Stimulated activated memory B cell treated with anti-CD40 and anti-IgM and Interleukin-4, amounts not matched to agents 10 μg/mL and 1 μg/mL and 100 μg/mL, for 72 hours (primary cell): ENCODE data around the gene PEX11A.

Experiments
- ATAC-seq: fragments of 150-1000 bp; cut with Tn5 transposase; 2 replicates; pipeline ENCODE4 v1.10.0; 2021
- H3K27ac Mint-ChIP-seq: one replicate; pipeline ENCODE4 v1.8.0; 2022; ENCODE audit warnings: mild to moderate bottlenecking, mixed read lengths
- H3K27me3 Mint-ChIP-seq: one replicate; pipeline ENCODE4 v1.8.0; 2022; ENCODE audit warnings: mixed read lengths
- H3K36me3 Mint-ChIP-seq: one replicate; pipeline ENCODE4 v1.8.0; 2022; ENCODE audit warnings: mixed read lengths
- H3K4me1 Mint-ChIP-seq: one replicate; pipeline ENCODE4 v1.8.0; 2022; ENCODE audit warnings: mixed read lengths
- H3K4me3 Mint-ChIP-seq: one replicate; pipeline ENCODE4 v1.8.0; 2022; ENCODE audit warnings: mild to moderate bottlenecking, moderate library complexity, mixed read lengths
- H3K9me3 Mint-ChIP-seq: one replicate; pipeline ENCODE4 v1.8.0; 2022; ENCODE audit warnings: mixed read lengths

Gene PEX11A, protein sequence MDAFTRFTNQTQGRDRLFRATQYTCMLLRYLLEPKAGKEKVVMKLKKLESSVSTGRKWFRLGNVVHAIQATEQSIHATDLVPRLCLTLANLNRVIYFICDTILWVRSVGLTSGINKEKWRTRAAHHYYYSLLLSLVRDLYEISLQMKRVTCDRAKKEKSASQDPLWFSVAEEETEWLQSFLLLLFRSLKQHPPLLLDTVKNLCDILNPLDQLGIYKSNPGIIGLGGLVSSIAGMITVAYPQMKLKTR

DNA sequence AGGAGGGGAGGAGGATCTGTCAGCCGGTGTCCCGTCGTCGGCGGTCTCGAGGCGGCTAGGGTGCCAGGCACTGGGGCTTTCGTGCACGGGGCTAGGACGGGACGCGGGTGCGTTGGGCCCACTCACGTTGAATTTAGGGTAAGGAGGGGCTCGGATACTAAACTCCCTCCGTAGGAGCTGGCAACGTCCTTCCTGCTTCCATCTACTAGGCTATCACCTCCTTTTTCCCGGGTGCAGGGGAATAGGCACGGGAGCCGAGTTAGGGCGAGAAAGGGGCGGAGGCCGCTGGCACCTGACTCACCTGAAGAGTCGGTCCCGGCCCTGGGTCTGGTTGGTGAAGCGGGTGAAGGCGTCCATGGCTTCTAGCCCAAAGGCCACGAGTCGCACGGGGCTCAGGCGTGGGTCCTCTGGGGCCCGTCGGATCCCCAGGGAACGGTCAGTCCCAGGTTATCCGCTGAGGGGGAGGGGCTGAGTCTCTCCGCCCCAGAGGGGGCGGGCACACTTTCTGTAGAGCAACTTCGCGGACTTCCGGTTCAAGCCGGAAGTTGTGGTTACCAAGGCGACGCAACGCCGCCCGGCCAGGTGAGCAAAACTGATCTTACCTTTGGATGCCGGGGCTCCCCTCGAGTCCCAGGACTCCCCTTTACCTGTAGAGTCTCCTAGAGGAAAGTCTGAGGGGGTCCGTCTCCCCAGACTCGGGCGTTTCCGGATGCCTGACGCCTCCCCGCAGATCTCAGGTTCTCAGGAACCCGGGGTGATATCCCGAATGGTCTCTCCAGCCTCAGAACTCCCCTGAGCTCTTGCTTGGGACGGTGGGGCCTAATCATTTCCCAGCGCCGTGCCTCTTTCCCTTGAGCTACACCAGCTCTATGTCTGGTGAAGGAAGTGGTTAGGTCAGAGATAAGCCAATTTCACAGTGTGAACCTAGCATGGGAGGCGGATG, at the start of gene PEX11A, which contains the start of gene WDR93:
Gene PEX11A, minus strand, starts transcription at position 479 of the 943 bp plus-strand sequence. Its CDS starts 122 bp downstream, at position 357.
Gene WDR93, plus strand, starts transcription at position 536 of the 943 bp plus-strand sequence. CDS start 10,936 bp downstream, outside the sequence.
- peak; percentile 95 for ATAC-seq
- peaks cover 2% of the 10 kb centered on the region for H3K9me3 Mint-ChIP-seq
- H3K4me1 Mint-ChIP-seq, result peaks cover 13% of the 10 kb centered on the region
- peaks cover 2% of the 10 kb centered on the region for H3K36me3 Mint-ChIP-seq
- peak within 1 kb of the TSS; percentile 85 for H3K4me3 Mint-ChIP-seq
- H3K27me3 Mint-ChIP-seq, result no peaks in the 10 kb centered on the region
- peak within 1 kb of the TSS; percentile 78 for H3K27ac Mint-ChIP-seq

DNA sequence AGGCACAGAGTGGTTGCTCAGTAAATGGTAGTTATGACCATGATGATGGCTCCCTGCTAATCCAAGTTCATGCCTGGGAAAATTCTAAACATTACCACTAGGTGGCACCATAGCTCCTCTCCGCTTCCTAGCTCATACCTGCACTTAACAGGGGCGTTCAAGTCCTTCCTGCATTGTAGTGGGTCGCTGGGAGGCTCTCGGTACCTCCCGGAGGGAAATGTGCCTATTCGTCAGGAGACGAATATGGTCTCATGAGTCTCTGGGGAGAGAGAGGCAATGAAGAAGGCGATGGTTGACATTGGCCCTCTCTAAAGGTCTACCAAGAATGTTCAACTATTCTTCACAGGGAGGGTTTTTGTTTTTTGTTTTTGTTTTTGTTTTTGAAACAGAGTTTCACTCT, 49.6 kb upstream of the PEX11A start:
- no peaks in the 10 kb centered on the region for H3K36me3 Mint-ChIP-seq
- no peaks in the 10 kb centered on the region for H3K9me3 Mint-ChIP-seq
- H3K4me3 Mint-ChIP-seq, result peak overlapping the region; percentile 35
- H3K4me1 Mint-ChIP-seq, result peaks cover 4% of the 10 kb centered on the region
- no peak overlapping the region for H3K27ac Mint-ChIP-seq
- ATAC-seq, result peak; percentile 76
- peaks cover 29% of the 10 kb centered on the region for H3K27me3 Mint-ChIP-seq

DNA sequence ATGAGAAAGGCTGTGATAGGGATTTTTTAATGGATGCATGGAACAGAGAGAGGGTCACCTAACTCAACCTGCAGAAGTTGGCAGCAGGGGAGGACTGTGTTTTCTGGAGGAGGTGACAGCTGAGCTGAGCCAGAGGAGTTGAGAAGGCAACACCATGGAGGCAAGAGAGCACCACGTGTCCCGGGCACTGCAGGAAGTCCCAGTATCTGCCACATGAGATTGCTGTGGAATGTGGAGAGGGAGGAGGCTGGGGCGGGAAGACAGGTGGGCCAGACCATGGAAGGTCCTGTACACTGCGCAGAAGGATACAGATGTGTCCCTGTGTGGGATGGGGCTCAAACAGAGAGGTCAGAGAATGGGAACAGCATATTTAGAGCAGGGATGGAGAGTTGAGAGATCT, 45.2 kb upstream of the PEX11A start:
- H3K27ac Mint-ChIP-seq, result no peak overlapping the region
- H3K36me3 Mint-ChIP-seq, result no peaks in the 10 kb centered on the region
- H3K27me3 Mint-ChIP-seq, result peaks cover 46% of the 10 kb centered on the region
- peaks cover 4% of the 10 kb centered on the region for H3K4me1 Mint-ChIP-seq
- no peaks in the 10 kb centered on the region for H3K9me3 Mint-ChIP-seq
- no peak for ATAC-seq
- H3K4me3 Mint-ChIP-seq, result no peak overlapping the region

DNA sequence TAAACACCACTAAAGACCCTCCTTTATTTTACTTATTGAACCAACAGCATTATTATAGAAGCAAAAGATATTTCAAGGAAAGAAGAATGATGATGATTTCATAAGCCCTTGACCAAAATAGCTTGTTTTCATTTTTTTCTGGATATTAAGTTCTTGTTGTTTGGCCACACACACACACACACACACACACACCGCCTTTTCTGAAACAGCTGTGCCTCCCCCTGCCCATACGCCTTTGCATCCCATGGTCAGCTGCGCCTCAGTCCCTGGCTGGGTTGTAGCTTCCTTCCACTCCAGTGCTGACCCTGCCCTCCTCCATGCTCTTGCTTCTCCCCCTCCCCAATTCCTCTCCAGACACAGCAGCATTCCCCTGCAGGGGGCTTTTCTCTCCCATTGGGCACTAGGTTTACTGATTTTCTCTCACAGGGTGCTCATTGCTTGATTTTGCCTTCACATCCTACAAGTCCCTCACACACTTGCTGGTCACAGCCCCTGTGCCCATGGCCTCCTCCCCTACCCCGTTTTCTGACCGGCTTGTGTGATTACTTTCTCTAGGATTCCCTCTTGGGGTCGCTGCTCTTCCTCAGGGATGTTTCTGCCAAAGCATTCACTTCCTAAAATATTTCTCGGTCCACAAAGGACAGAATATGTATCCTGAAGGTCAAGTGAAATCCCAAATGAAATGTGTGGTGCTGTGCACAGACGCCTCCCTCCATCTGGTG, 42.1 kb upstream of the PEX11A start:
- Mint-ChIP-seq H3K9me3 (no peaks in the 10 kb centered on the region), H3K4me1 (no peaks in the 10 kb centered on the region), H3K4me3 (no peak overlapping the region), H3K27ac (no peak overlapping the region), H3K36me3 (no peaks in the 10 kb centered on the region), H3K27me3 (peaks cover 41% of the 10 kb centered on the region)
- no peak for ATAC-seq

DNA sequence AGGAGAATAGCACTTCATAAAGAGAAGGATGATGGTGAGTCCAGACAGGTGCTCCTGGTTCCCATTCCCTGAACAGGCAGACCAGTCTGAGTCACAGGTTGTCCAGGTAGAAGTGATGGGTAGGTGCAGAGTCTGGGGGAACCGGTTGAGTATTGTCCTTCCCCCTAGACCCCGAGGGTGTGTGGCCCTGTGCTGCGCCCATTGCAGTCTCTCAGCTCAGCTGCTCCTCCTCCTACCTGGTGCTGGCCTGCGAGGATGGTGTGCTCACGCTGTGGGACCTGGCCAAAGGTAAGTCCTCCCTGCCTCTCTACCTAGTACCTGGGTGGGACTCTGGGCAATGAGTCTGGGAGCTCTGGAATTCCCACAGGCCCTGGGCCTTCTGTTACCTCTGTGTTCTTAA, 40.7 kb upstream of the PEX11A start:
- H3K27me3 Mint-ChIP-seq, result peaks cover 28% of the 10 kb centered on the region
- H3K9me3 Mint-ChIP-seq, result no peaks in the 10 kb centered on the region
- no peak overlapping the region for H3K27ac Mint-ChIP-seq
- H3K4me1 Mint-ChIP-seq, result no peaks in the 10 kb centered on the region
- H3K36me3 Mint-ChIP-seq, result no peaks in the 10 kb centered on the region
- no peak overlapping the region for H3K4me3 Mint-ChIP-seq
- ATAC-seq, result no peak

DNA sequence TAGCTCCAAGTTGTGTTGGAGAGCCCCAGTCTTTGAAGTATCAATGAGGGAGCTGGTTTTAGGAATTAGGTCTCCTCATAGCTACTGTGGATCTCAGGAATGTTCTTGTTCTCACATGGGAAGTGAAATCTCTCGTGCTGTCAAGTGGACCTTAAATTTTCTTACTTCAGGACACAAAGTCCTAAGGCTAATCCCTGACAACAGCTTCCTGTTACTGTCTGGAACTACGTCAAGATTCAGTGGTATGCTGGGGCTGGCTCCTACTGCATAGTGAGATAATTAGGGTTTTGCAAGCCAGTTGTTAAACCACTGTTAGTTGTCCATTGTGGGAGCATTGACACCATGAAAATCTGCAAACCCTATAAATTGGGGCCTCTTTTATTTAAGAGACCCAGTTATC, 37.7 kb upstream of the PEX11A start:
- Mint-ChIP-seq H3K36me3 (no peaks in the 10 kb centered on the region), H3K9me3 (no peaks in the 10 kb centered on the region), H3K27ac (no peak overlapping the region), H3K4me1 (no peaks in the 10 kb centered on the region), H3K27me3 (no peaks in the 10 kb centered on the region), H3K4me3 (no peak overlapping the region)
- no peak for ATAC-seq

DNA sequence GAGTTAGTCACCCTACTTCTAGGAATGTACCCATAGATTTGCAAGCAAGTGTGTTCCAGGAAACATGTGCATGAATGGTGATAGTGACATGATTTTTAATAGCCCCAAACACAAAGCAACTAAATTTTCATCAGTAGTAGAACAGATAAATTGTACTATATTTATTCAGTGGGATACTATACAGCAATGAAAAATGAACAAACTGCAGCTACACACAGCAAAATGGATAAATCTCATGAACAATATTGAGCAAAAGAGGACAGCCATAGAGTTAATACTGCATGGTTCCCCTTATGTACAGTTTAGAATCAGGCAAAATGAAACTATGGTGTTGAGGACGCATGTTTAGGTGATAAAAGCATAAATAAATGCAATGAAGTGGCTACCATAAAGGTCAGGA, 34.5 kb upstream of the PEX11A start:
- Mint-ChIP-seq H3K36me3 (no peaks in the 10 kb centered on the region), H3K4me3 (no peak overlapping the region), H3K27ac (no peak overlapping the region), H3K27me3 (peaks cover 27% of the 10 kb centered on the region), H3K9me3 (peaks cover 4% of the 10 kb centered on the region), H3K4me1 (no peaks in the 10 kb centered on the region)
- ATAC-seq, result no peak

DNA sequence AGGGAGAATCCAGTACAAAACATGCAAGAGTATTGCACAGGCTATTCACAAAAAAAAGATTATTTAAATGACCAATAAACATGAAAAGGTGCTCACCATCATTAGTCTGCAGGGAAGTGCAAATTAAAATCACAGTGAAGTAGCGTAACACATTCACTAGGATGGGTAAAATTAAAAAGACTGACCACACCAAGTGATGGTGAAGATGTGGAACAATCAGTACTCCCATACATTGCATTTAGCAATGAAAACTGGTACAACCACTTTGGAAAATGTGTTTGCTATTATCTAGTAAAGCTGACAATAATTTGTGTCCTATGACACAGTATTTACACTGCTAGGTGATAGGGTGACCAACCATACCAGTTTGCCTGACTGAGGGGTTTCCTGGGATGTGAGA, 34.1 kb upstream of the PEX11A start:
- ATAC-seq, result no peak
- peaks cover 31% of the 10 kb centered on the region for H3K27me3 Mint-ChIP-seq
- no peaks in the 10 kb centered on the region for H3K36me3 Mint-ChIP-seq
- peaks cover 4% of the 10 kb centered on the region for H3K9me3 Mint-ChIP-seq
- H3K4me1 Mint-ChIP-seq, result no peaks in the 10 kb centered on the region
- H3K27ac Mint-ChIP-seq, result no peak overlapping the region
- no peak overlapping the region for H3K4me3 Mint-ChIP-seq

DNA sequence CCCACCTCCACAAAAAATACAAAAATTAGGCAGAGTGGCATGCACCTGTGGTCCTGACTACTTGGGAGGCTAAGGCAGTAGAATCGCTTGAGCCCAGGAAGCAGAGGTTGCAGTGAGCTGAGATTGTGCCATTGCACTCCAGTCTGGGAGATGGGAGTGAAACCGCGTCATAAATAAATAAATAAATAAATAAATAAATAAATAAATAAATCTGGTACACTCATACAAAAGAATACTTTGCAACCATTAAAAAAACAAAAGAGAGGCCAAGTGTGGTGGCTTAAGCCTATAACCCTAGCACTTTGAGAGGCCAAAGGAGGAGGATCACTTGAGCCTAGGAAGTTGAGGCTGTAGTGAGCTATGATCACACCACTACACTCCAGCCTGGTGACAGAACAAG, 32.5 kb upstream of the PEX11A start:
- Mint-ChIP-seq H3K4me3 (no peak overlapping the region), H3K36me3 (no peaks in the 10 kb centered on the region), H3K9me3 (peaks cover 4% of the 10 kb centered on the region), H3K4me1 (no peaks in the 10 kb centered on the region), H3K27ac (no peak overlapping the region), H3K27me3 (peaks cover 38% of the 10 kb centered on the region)
- ATAC-seq, result no peak

DNA sequence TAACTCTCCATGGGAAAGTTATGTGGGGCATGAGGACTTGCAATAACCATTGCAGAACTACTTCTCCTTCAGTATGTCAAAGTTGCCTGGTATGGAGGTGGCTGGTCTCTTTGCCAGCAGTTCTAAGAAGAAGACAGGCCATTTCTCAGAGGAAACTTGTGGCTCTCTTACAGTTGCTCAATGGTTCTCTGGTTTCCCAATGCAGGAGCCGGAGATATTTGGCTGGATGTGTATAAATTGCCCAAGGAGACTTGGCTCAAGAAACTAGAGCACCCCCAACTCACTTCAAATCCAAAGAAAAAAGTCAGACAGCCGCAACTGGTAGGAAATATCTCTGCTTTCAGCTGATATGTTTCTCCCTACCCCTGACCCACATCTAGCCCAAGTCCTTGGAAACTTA, 24.2 kb upstream of the PEX11A start:
- no peak for ATAC-seq
- peaks cover 9% of the 10 kb centered on the region for H3K27me3 Mint-ChIP-seq
- no peaks in the 10 kb centered on the region for H3K36me3 Mint-ChIP-seq
- no peak overlapping the region for H3K27ac Mint-ChIP-seq
- no peaks in the 10 kb centered on the region for H3K9me3 Mint-ChIP-seq
- no peaks in the 10 kb centered on the region for H3K4me1 Mint-ChIP-seq
- H3K4me3 Mint-ChIP-seq, result no peak overlapping the region

DNA sequence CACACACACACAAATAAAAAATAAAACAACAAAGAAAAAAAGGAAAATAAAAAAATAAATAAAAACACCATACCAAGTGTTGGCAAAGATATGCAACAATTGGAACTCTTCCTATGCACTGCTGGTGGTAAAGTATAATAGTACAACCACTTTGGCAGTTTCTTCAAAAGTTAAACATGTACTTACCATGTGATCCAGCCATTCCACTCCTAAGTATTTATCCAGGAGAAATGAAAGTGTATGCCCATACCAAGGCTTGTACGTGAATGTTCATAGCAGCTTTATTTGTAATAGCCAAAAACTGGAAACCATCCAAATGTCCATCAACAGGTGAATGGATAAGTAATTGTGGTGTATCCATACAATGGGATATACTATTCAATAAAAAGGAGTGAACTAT, 17.0 kb upstream of the PEX11A start:
- H3K27me3 Mint-ChIP-seq, result peaks cover 42% of the 10 kb centered on the region
- no peaks in the 10 kb centered on the region for H3K36me3 Mint-ChIP-seq
- H3K4me1 Mint-ChIP-seq, result no peaks in the 10 kb centered on the region
- no peak overlapping the region for H3K27ac Mint-ChIP-seq
- H3K9me3 Mint-ChIP-seq, result no peaks in the 10 kb centered on the region
- no peak for ATAC-seq
- H3K4me3 Mint-ChIP-seq, result no peak overlapping the region

DNA sequence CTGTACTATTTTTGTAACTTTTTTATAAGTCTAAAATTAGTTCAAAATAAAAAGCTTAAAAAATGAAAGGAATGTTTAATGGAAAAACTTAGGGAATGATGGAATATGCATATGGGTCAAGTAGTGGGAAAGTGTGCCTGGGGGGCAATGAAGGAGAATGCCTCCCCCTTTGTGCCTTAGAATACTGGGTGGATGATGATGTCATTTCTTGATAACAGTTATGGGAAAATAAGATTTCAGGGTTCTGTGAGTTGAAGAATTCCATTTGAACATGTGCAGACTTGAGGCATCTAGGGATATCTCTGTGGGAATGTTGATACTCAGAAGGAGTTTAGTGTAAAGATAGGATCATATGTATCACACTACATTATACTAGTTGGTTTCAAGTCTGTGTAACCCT, 13.9 kb upstream of the PEX11A start:
- Mint-ChIP-seq H3K27me3 (peaks cover 57% of the 10 kb centered on the region), H3K36me3 (no peaks in the 10 kb centered on the region), H3K4me1 (no peaks in the 10 kb centered on the region), H3K9me3 (no peaks in the 10 kb centered on the region), H3K4me3 (no peak overlapping the region), H3K27ac (no peak overlapping the region)
- ATAC-seq, result no peak

DNA sequence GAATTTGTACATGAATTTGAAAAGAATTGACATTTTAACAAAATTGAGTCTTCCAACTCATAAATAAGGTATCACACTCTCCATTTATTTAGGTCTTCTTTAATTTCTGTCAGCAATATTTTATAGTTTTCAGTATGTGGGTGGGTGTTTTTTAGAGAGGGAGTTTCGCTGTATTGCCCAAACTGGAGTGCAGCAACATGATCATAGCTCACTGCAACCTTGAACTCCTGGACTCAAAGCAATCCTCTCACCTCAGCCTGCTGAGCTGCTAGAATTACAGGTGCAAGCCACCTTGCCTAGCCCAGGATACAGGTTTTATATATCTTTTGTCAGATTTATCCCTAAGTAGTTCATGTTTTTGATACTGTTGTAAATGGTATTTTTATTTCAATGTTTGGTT, 4.6 kb upstream of the PEX11A start:
- peaks cover 8% of the 10 kb centered on the region for H3K4me1 Mint-ChIP-seq
- peaks cover 12% of the 10 kb centered on the region for H3K27me3 Mint-ChIP-seq
- no peak overlapping the region for H3K27ac Mint-ChIP-seq
- H3K4me3 Mint-ChIP-seq, result no peak overlapping the region
- ATAC-seq, result no peak
- no peaks in the 10 kb centered on the region for H3K36me3 Mint-ChIP-seq
- H3K9me3 Mint-ChIP-seq, result peaks cover 2% of the 10 kb centered on the region

DNA sequence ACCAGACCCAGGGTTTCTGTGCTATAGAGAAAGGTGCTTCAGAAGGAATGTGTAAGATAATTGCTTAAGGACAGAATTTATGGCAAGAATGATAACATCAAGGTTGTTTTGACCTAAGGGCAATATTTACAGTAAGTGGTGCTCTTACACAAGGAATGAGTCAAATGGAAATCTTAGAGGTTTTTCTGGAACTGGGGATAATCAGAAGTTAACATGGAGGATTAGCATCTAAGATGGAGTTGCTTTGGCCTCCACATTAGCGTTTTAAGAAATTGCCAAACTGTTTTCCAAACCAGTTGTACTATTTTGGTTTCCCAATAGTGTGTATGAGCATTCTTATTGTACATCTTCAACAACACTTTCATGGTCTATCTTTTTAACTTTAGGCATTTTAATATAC, 3.1 kb upstream of the PEX11A start:
- H3K4me3 Mint-ChIP-seq, result no peak overlapping the region

DNA sequence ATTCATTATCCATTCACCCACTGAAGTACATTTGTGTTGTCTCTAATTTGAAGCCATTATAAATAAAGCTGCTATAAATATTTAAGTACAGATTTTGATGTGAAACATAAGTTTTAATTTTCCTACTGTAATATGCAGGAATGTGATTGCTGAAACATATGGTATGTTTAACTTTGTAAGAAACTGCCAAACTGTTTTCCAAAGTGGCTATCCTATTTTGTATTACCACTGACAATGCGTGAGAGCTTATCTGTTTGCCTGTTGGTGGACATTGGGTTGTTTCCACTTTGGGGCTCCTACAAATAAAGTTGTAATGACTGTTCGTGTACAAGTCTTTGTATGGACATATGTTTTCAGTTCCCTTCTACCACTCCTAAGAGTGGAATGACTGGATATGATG, 2.5 kb upstream of the PEX11A start:
- no peak for ATAC-seq
- Mint-ChIP-seq H3K9me3 (peaks cover 2% of the 10 kb centered on the region), H3K36me3 (no peaks in the 10 kb centered on the region), H3K27ac (no peak overlapping the region), H3K4me3 (no peak overlapping the region), H3K4me1 (peaks cover 13% of the 10 kb centered on the region), H3K27me3 (no peaks in the 10 kb centered on the region)

More for the DNA sequence above, 3.1 kb upstream of the PEX11A start:
- Mint-ChIP-seq H3K27me3 (no peaks in the 10 kb centered on the region), H3K9me3 (peaks cover 2% of the 10 kb centered on the region), H3K4me1 (peaks cover 13% of the 10 kb centered on the region), H3K27ac (no peak overlapping the region), H3K36me3 (no peaks in the 10 kb centered on the region)
- ATAC-seq, result no peak
